AG08396 (cell line): Measurements from ENCODE around the gene EDAR.

ENCODE experiments used
- DNase-seq: peaks from one replicate; pipeline ENCODE4 v3.0.0; 2012; ENCODE audit warnings: low spot score, mixed read lengths

Gene EDAR

DNA sequence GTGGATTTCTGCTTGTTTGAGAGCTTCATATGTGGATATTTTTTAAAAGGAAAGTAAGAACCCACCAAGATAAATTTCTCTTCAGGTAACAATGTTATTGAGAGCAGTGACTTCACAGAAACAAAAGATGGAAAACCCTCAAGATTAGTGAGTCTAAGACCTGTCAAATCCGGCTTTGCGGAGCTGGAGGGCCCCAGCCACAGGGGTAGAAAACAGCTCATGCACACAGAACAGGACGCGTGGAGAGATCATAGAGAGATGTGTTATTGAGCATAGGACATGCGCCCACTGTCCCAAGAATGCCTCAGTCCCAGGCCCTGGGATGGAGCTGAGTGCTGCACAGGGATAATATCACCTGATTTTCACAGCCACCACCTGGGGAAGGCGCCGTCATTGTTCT is 21.3 kb downstream of the EDAR start:
- DNase-seq: no peak

DNA sequence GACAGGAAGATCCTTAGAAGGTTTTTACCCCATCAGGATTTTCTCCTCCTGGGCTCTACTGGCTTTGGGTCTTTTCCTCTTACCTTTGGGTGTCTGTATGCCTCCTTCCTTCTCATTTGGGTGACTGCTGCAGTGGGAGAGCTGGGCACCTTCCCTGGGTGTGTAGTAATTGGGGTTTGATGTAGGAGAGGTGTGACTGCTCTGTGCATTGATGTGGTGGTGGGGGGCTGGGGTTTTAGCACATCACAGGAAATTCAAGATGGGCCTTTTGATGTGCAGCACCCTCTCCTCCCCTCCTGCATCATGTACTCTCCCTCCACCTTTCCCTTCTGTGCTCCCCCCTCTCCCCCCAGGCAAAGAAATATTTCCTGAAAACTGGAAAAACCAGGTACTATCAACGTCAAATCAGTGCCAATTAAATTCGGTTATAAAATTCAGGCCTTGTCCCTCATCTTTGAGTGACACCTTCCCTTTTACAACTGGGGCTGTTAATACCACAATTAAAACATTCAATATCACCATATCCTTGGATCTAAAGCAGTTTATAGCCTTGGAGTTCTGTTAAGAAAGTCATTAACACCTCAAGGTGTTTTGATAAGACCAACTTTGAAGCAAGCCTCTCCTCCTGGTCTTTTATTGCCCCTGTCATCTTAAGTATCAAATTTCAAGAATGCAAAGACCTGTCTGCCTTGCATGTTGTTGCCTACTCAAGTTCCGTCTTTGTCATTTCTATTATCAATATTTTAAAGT is 23.3 kb downstream of the EDAR start:
- DNase-seq: no peak

DNA sequence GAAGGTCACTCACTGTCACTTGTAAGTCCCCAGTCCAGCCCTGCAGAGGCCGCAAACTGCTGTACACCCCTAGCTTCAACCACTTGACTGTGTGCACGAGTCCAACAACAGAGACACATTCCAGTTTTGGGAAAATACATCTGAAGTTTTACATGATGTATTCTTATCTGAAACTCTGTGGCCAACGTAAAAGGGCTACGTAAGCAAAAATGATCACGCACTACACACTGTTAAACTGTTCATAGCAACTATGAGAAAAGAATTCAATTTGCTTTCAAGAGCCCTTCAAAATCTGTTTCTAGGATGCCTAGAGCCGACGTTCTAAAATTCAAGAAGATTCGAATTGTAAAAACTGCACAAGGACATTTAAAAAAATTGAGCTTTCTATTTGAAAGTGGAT is 26.0 kb downstream of the EDAR start:
- DNase-seq: no peak

DNA sequence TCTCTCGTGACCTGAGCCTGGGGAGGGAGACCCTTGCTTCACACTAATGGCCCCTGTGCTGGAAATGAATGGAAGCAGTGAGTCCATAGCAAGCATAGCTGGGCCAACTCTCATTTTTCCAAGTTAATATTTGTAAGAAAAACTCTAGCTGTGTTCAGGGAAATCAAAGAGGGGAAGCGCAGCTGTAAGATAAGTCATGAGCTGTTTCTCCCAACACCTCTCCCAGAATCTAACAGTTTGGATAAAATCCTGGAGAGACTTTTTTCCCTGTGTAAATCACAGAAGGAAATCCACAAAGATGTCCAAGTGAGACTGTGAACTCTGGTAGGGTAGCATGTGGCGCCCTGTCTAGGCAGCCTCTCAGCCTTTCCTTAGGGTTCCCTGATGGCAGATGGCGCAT is 27.2 kb downstream of the EDAR start:
- DNase-seq: no peak

DNA sequence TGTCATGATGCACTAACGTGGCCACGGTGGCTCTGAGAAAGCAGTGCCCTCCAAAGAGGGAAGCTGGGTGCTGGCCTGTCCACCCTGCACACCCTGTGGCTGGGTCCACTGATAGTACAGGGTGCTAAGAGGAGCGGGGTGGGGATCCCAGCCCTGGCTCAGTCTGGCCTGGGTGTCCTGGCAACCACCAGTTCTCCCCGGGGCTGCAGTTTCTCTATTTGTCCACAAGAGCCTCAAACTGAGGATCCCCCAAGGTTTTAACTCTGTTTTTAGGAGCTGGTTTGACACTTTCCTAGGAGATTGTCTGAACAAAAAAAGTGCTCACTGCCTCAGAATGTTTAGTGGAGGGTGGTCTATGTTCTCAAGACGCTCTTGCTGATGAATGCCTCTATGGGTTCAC is 29.0 kb downstream of the EDAR start:
- no peak for DNase-seq

DNA sequence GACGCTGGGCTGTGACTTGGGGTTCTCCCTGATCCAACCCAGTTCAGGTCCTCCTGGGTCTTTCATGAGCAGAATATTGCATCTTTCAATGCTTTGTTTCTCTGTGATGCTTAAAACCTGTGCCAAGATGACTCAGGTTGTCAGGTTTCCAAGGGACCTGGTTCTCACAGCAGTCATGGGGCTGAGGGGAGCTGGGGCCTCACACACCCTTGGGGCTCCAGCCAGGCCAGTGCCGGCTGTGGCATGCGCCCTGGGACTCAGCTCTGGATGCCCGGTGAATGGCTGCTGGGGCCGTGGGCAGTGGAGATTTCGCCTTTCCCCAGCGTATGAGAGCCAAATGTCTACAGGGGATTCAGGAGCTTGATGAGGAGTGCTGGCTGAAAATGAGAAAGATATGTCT is 29.6 kb downstream of the EDAR start:
- no peak for DNase-seq

DNA sequence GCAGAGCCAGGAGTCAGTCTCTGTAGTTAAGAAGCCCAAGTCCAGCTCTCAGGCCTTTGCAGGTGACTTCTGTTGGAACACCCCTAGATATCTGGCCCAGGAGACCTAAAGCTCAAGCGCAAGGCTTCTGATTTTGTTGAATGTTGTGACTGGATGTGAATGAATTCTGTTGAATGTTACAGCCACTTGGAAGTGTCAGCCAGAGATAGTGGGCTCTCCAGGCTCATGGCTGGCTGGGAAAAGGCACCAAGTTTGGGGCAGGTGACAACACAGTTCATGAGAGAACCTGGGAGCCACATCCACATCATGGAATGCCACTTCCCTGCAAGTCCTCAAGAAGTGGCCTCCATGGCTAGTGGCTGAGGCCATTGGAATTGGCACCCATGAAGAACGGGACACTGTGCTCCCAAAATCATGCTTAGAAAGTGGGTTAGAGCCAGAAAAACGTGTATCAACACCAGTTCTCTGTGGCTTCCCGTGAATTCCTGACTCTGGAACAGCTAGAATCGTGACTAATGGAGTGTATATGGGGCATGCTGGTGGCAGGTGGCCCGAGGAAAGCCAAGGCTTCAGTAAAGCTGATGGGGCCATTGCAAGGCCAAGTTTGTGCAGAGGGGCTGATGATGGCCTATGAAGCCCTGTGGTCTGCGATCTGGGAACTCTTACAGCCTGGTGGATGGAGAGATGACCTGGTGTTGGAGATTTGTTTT is 30.2 kb downstream of the EDAR start:
- DNase-seq: no peak

DNA sequence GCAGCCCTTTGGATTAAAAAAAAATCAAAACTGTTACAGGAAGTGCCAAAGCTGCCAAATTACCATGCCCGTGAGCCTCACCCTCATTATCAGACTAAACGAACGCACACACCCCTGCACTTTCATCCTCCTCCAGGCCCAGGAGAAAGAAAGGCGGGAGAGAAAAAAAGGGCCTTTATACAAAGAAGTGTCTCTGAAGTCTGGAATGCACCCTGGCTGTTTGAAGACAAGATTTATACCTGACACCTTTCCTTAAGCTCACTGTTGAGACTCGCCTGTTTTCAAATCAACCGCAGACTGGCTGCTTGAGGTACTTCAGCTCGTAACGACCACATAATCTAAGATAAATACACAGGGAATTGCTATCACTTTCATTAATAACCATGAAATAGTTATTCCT is 31.0 kb downstream of the EDAR start:
- DNase-seq: no peak

DNA sequence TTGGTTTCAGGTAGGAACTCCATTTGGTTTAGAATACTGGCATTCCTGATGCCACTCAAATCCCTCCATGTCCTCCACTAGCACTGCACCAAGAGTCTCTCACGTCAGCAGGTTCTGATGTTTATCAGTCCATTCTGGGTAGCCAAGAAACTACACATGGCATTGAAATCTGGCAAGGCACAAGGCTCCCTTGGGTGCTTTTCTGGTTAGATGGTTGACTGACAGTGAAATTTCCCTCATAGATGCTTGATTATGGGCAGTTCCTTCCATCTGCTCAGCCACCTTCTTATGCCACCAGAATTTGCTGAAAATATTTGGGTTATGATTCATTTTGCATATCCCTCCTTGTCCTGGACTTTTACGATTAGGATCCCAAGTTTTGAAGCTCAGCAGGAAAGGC is 32.6 kb downstream of the EDAR start:
- DNase-seq: no peak

DNA sequence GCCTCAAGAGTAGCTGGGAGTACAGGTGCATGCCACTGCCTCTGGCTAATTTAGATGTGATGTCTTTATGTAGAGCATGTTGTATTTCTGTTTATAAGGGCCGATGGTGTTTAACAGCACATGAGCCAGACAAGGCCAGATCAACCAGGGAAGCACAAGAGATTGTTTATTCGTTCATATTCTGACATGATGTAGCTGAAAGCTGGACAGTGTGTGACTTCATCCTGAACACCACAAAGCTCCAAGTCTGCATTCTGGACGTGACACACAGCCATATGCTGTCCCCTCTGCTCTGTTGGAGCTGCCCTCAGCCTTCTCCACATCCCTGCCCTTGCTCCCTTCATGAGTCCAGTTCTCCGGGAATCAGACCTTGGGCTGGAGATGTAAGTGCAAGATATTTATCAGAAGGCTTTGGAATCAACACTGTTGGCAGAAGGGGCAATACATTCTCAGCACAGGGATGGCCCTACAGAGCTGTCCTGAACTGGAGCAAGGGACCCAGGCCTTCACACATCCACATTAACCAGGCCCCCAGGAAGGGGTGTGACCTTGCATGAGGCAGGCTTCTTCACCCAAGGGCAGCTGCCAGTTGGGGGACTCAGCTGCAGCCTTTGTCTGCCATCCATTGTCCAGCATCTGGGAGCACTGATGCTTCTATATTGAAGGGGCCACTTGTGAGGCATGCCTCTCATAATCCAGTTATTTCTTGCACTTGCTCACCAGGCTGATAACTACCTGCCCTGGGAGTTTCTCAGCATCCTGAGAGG is 38.5 kb downstream of the EDAR start:
- DNase-seq: no peak

DNA sequence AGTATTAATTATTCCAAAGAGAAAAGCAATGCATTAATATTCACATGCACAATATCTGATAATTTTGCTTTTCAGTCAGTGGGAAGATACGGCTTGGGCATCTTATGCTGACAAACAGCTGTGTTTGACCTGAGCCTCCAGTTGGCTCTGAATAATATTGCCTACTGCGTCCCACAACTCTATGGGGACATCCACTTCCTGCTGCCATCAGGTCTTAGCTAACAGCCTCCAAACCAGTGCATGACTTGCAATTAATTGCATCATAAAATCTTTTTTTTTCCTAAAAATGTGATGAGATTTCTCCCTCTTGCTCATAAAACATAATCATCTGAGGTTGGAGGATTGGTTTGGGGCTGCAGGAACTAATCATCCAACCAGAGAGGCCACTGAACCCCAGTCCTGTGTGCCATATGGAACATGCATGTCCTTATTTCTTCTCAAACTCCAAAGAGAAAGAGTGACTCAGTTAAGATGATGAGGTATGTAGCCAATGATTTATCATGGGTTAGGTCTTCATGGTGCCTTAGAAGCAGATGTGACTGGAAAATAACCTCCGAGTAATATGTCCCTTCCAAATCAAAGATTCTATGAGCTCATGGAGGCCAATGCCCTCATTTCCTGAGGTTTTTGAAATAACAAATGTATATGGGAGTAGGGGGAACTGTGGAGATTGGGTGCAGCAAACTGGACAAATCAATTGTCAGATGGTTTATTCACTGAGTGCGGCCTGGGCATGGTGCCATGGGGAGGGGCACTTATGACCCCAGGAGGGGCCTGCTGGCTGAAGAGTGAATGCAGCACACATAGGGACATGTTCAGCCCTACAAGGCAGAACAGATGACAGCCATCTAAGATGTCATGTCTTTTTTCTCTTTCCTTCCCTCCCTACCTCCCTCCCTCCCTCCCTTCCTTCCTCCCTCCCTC is 39.4 kb downstream of the EDAR start:
- DNase-seq: no peak

DNA sequence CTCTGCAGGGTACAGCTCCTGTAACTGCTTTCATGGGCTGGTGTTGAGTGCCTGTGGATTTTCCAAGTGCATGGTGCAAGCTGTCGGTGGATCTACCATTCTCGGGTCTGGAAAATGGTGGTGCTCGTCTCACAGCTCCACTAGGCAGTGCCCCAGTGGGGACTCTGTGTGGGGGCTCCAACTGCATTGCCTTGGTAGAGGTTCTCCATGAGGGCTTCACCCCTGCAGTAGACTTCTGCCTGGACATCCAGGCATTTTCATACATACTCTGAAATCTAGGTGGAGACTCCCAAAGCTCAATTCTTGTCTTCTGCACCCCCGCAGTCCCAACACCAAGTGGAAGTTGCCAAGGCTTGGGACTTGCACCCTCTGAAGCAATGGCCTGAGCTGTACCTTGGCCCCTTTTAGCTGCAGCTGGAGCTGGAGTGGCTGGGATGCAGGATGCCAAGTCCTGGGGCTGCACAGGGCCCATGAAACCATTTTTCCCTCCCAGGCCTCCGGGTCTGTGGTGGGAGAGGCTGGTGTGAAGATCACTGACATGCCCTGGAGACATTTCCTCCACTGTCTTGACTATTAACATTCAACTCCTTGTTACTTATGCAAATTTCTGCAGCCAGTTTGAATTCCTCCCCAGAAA is 41.6 kb downstream of the EDAR start:
- DNase-seq: no peak

DNA sequence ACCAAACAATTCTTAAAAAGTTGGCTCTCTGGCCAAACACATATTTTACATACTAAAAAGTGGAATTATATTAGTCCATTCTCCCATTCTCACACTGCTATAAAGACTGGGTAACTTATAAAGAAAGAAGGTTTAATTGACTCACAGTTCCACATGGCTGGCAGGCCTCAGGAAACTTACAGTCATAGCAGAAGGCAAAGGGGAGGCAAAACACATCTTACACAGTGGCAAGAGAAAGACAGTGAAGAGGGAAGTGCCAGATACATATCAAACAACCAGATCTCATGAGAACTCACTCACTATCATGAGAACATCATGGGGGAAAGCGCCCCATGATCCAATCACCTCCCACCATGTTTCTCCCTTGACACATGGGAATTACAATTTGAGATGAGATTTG is 42.6 kb downstream of the EDAR start:
- DNase-seq: no peak

DNA sequence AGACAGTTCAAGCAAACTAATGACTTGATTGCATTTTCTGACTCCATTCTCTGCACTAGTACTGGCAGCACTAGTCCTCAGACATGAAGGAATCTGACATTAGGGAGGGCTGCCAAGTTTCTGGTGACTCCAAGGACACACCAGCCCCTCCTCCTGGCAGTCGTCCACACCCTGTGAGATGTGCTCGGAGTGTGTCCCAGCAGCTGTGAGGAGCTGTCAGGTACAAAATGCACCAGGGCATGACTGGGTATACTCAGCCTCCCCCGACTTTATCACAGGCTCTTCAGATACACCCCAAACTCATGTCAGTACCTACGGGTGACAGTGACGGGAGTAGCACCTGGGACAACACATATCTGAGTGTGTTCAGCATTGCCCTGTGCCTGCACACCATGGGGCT is 43.1 kb downstream of the EDAR start:
- no peak for DNase-seq

DNA sequence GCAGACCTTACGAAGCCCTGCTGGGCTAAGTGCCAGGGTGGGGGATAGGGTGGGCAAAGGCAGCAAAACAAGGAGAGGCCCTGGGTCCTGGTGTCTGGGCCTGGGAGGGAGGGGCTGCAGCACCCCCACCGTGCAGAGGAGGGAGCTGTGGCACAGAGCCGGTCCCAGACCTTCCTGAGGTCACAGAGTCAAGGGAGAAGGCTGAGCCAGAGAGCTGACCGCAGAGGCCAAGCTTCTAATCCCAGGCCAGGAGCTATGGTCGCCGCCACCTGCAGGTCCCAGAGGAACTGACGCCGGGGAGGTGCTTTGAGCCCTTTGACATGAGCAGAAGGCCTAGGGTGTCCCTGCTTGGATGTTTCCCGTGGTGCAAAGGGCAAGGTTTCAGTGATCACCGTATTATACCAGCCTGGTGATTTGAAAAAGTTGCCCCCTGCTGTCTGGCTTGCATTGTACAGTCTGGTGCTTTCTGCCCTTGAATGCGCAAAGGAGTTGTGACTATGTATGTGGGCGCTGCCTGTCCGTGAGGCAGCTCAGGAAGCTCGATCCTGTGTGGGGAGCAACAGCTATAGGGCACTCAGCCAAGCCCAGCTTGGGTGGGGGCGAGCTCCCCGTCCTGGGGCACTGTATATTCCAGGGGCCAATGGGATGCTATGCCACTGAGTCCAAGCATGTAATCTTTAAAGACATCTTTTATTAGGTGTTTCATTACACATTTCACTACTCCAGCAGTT is 44.3 kb downstream of the EDAR start:
- DNase-seq: no peak

DNA sequence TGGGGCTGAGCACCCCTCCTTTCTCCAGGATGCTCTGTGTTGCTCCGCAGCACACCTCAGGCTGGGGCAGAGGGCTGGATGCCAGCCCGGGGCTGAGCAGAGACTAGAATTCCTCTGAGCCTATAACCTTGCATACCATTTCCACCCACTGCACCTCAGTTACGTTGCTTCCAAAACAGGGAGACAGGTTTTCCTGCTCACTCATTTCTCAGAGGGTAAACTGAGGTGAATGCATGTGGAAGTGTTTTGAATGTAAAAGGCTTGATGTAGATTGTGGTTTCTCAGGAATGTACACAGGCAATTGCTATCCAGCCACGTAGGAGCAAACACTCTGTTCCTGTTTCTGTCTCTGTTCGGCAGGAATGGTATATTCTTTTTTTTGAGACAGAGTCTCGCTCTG is 45.3 kb downstream of the EDAR start:
- DNase-seq: no peak

DNA sequence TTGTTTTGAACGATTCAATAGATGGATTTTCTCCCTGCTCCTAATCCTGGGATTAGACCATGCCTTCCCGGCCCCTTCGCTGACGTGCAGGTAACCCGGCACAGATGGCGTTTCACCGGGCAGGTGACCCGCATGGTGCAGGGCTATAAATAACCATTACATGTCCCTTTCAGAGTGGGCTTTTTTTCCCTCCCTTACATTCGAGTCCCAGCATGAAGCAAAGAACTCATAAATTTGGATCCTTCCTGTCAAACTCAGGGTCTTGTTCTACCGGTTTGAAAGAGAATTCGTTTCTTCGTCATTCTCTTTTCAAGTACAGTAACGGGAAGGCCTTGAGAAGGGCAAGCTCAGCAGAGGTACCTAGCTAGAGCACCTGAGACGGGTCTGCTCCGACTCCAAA is 46.1 kb downstream of the EDAR start:
- DNase-seq: no peak

DNA sequence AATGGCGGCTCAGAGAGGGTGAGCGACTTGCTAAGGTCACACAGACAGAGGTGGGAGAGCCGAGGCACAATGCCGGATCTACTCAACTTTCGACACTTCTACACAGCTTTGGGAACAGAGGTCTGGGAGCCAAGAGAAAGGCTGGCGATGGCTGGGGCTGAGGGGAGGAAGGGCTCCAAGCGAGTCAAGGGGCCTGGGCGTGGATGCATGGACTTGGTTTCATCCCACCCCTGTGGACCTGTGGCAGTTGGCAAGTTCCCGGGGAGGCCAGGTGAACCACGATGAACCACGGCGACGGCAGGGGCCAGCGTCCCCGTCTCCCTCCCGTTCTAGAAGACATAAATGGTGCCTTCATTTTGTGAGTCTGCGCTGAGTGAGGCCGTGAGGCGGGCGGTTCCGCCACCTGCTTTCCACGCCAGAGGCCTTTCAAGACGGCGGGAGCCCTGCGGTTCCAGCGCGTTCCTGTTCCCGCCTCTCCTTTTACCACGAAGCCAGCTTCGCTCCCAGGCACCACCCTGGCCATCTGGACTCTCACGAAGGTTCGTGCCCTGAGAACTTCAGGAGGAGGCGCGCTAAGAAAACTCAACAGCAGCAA is 46.7 kb downstream of the EDAR start:
- no peak for DNase-seq

DNA sequence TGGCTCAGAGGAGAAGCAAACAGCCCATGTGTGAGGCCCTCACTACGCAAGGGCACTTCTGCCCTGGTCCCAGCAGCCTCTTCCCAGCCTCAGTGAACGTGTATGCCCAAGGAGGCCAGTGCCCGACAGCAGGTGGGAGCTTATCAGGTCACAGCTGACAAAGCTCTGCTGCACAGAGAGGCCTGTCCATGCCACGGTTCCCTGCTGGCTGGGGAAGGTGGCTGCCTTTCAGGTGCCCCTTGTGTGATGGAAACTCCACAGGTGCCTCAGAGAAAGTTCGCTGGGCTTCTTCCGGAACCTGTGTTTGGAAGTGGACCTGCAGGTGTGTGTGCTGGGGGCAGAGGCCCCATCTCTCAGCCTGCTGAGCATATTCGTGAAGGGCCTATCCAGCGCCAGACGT is 47.3 kb downstream of the EDAR start:
- DNase-seq: no peak

DNA sequence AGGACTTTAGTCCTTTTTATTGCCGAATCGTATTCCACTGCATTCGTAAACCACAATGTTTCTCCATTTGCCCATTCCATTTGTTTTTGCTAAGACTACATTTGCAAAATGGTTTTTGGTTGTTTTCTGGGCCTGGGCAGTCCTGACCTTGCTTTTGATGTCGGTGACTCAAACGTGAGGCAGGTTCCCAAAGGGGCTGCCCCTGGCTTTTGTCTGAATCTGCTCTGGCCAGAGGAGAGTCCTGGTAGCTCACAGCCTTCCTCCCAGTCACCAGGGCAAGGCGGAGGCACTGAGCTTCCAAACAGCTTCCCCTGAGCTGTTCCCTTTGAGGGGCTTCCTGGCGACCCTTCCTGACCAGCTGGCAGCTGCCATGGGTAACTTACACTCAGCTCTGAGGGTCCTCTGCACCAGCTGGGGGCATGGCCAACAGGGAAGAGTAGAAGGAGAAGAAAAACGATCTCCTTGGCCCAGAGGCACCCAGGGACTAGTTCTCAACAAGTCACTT is 47.8 kb downstream of the EDAR start:
- DNase-seq: no peak
